ENCODE measurements around the gene NMBR.
A peak's percentile ranks its signal among the peaks of the same experiment; 100 is the strongest.
"Not testable (repeated sequence)": the region's sequence is repeated elsewhere in the genome, so short reads cannot be mapped to it uniquely, and the experiment has no call there.

The NMBR gene

GRCh38 chr6:142146828-142147662 is at the start of gene NMBR, which contains the start of gene VTA1:
TSS of gene NMBR (minus strand) at chr6:142147122. CDS start at chr6:142088658, 58,464 bp downstream.
TSS of gene VTA1 (plus strand) at chr6:142147263. CDS start at chr6:142147288, 25 bp downstream.
- peak; percentile 98 for DNase-seq

- DNase-seq, result no peak
These were observed 49.1 kb upstream of the NMBR start for GRCh38 chr6:142195862-142196541.

- DNase-seq, result no peak
These were observed 46.7 kb upstream of the NMBR start for GRCh38 chr6:142193621-142194020.

GRCh38 chr6:142192343-142192742 is 45.4 kb upstream of the NMBR start:
- no peak for DNase-seq

DNA sequence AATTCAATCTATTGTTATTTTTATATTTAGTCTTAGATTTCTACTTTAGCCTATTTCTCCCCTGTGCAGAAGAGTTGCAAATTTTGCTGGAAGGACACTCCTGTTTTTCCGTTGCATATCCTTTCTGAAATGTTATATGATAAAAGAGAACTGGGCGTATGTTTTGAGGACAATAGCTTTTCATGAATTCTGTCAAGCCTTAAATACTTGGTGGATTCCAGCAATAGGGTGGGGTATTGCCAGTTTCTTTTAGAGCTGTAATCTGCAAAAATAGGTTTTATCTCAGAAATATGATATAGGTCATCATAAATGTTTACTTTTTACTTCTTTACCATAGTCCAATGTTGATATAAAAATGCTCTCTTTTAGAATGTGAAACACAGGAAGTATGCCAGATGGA is 42.1 kb upstream of the NMBR start:
- no peak for DNase-seq

- DNase-seq, result not testable (repeated sequence)
These were observed 41.4 kb upstream of the NMBR start for GRCh38 chr6:142188341-142188740.

DNA sequence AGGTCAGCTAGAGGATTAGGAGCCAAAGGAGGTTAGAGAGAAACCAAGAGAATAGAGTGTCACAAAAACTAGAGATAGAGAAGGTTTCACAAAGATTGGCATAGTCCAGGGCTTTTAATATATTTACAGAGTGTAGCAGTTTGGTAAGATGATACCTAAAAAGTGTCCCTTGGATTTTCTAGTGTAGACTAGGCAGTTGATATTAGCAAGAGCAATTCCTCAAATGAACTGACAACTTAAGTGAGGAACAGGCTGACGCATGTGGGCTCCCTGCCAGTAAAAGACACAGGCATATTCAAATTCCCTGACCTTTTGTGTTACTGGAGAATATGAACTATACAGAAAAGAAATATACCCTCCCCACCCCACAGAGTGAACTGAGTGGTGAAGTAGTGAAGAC is 40.3 kb upstream of the NMBR start:
- peak; percentile 59 for DNase-seq

GRCh38 chr6:142185641-142186040 is 38.7 kb upstream of the NMBR start:
- no peak for DNase-seq

GRCh38 chr6:142184307-142184706 is 37.4 kb upstream of the NMBR start:
- DNase-seq, result no peak

- no peak for DNase-seq
These were observed 36.4 kb upstream of the NMBR start for GRCh38 chr6:142183351-142183750.

GRCh38 chr6:142182004-142182403 is 35.1 kb upstream of the NMBR start:
- no peak for DNase-seq

- no peak for DNase-seq
These were observed 31.2 kb upstream of the NMBR start for GRCh38 chr6:142178129-142178528.

DNA sequence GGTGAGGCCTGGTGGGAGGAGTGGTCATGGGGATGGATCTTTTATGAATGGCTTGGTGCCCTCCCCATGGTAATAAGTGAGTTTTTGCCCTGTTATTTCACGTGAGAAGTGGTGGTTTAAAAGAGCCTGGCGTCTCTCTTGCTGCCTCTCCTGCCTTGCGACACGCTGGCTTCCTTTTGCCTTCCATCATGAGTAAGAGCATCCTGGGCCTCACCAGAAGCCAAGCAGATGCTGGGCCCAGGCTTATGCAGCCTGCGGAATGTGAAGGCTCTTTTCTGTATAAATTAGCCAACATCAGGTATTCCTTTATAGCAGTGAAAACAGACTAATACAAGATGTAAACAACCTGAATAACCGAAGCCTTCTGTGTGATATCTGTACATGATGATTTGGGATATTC is 27.8 kb upstream of the NMBR start:
- no peak for DNase-seq

DNA sequence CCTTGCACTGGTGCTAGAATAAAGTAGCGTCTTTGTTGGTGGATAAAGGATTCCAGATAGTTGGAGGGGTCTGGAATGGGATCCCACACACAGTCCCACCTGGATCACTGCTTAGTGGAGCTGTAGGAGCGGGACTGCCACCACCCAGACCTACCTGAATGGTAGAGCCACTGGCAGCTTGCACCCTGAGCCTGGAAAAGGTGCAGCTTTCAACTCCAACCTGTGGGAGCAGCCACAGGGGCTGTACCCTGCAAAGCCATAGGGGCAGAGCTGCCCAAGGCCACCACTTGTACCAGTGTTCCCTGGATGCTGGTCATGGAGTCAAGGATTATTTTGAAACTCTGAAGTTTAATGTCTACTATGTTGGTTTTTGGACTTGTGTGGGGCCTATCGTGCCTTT is 27.1 kb upstream of the NMBR start:
- DNase-seq, result no peak

- DNase-seq, result no peak
These were observed 25.8 kb upstream of the NMBR start for GRCh38 chr6:142172758-142173157.

GRCh38 chr6:142171351-142171750 is 24.4 kb upstream of the NMBR start:
- no peak for DNase-seq

DNA sequence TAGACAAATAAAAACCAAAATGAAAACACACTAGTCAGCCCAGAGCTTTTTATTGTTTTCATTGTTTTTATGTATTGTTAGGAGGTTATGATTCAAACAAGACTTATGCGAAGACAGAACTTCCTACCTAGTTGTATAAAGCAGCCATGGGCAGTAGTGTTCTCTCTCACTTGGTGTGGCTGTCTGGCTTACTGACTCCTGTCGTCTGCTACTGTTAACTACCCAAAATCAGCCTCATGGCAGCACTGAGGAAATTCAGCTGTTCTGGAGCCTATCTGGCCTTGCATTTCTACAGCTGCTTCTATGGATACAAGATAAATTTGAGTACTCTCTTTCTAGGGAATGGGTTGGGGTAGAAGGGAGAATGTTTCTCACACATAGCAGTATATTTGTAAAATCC is 20.6 kb upstream of the NMBR start:
- no peak for DNase-seq

GRCh38 chr6:142167071-142167470 is 20.1 kb upstream of the NMBR start:
- no peak for DNase-seq

DNA sequence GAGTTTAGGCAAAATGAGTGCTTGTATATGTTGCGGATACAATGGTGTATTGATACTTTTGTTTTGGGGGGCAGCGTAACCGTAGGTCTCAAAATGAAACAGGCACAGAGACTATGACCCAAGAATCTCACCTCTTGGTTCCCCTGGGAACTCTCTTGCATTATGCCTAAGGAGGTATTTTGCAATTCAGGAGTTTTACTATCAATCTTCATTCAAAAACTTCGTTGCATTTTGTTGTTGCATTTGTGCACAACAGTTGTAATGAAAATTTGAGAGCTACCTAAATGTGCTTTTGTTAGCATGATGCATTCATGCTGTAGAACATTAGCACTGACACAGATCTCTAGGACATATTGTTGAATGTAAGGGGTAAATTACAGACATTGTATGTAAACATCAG is 18.3 kb upstream of the NMBR start:
- DNase-seq, result peak; percentile 16

- no peak for DNase-seq
These were observed 15.9 kb upstream of the NMBR start for GRCh38 chr6:142162780-142163179.

DNA sequence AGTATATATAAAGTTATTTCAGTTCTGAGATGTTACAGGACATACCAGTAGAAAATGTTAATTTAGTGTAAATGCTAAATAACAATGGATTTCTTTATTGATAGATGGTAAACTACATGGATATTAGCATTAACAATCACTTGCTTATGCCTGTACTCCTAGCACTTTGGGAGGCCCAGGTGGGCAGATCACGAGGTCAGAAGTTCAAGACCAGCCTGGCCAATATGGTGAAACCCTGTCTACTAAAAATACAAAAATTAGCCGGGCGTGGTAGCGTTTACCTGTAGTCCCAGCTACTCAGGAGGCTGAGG is 9.8 kb upstream of the NMBR start:
- not testable (repeated sequence) for DNase-seq

DNA sequence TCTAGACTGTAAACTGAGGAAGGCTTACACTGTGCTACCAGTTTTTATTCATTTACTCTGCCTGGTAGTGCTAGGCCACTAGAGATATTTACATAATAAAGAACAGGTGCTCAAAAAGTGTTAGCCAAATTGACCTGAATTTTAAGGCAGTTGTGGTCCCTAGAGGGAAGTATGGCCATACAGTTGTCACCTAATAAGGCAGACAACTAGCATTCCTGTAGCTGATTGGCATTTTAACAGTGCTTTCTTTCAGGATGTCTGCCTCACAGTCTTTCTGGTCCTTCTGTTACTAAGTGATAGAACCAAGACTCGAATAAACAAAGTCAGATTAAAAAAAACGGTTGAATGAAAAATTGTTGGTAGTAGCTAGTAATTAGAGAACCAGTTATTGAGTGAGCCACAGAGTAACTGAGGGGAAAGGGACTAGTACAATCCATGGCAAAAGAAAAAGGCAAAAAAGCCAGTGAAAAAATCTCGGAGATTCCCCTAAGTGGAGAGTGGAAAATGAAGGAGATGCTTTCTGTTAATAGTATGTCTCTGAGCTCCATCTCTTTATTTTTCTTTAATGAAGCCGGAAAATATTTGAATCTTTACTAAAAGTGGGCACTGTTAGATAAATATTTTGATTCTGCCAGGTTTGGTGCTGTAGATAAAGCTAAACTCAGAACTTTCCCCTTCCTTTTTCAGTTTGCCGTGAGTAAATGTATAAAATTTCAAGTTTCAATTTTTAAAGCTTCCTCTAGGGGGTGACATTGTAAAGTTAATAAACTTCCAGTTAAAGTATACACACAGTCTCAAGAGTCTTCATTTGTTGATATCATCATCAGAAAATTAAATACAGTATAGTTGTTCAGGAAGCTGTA is 9.2 kb upstream of the NMBR start:
- DNase-seq, result peak; percentile 17

DNA sequence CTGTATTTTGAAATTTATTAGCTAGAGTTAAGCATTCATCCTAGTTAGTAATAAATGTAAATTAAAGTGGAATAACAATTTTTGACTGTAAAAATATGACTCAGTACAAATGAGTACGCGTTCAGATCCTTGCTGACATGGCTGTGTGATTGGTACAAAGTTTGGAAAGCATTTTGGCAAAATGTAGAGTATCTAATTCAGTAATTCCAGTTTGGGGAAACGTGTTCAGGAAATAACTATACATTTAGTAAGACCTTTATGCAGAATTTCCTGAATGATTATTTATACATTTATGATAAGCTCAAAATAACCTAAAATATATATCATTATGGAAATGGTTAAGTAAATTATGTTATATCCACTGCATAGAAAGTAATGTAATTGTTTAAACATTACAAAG is 8.2 kb upstream of the NMBR start:
- no peak for DNase-seq

DNA sequence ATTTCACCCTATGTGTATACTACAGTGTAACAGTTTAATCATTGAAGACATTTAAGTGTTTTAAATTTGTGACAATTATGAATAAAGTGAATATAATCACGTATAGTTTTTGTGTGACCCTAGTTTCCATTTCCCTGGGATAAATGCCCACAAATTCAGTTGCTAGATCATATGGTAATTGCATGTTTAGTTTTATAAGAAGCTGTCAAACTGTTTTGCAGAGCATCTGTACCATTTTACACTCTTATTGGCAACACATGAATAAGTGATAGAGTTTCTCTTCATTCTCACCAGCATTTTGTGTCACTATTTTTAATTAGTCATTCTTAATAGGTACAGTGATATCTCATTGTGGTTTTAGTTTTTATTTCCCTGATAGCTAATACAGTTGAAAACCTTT is 7.4 kb upstream of the NMBR start:
- no peak for DNase-seq
